Measurements from ENCODE around the gene PPP6R3.

Gene PPP6R3, protein sequence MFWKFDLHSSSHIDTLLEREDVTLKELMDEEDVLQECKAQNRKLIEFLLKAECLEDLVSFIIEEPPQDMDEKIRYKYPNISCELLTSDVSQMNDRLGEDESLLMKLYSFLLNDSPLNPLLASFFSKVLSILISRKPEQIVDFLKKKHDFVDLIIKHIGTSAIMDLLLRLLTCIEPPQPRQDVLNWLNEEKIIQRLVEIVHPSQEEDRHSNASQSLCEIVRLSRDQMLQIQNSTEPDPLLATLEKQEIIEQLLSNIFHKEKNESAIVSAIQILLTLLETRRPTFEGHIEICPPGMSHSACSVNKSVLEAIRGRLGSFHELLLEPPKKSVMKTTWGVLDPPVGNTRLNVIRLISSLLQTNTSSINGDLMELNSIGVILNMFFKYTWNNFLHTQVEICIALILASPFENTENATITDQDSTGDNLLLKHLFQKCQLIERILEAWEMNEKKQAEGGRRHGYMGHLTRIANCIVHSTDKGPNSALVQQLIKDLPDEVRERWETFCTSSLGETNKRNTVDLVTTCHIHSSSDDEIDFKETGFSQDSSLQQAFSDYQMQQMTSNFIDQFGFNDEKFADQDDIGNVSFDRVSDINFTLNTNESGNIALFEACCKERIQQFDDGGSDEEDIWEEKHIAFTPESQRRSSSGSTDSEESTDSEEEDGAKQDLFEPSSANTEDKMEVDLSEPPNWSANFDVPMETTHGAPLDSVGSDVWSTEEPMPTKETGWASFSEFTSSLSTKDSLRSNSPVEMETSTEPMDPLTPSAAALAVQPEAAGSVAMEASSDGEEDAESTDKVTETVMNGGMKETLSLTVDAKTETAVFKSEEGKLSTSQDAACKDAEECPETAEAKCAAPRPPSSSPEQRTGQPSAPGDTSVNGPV

DNA sequence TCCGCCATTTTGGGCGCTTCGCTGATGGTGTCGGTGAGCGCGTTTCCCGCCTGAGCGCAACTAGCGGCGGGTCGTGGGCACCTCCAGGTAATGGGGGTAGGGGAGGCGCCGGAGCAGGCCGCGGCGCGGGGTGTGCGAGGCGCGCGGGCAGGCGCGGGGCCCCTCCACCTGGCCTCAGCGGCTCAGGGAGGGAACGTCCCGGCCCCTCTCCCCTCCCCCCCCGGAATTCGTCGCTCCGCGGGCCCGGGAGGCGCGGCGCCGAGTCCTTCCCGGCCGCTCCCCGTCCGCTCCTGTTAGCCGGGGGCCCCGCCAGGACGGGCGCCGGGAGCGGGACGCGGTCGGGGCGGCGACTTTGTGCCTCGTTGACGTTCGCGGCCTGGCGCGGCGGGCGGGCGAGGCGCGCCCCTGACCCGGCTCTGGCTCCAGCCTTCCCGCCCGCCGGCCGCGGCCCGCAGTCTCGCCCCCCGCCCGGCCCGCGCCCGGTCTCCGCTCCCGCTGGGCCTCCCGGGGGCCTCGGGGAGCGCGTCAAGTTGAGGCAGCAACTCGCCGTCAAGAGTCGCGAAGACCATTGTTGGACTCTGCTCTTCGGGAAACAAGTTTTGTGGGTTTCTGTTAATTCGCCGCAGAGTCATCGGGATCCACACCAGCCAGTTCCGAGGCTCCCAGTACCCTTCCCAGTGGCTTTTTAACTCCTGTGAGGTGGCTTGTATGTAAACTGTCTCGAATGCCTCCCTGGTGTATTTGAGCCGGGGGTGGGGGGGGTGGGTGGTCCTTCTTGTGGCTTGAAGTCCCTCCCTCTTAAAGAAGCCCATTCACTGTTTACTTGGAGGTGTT, at the start of gene PPP6R3:
Gene PPP6R3 (plus strand): TSS at position 12 of the 834 bp plus-strand sequence. CDS start 76,913 bp downstream, outside the sequence.
- ATAC-seq (peak; percentile 55), DNase-seq (ENCODE audit: low spot score in 2 of 2) (peak in 1 of 2 donors; percentile 64)
- H3K9me3 Mint-ChIP-seq: no peaks in the 10 kb centered on the region
- H3K36me3 Mint-ChIP-seq: peaks cover 47% of the 10 kb centered on the region
- peak within 1 kb of the TSS; percentile 94 for H3K27ac Mint-ChIP-seq
- H3K4me3 Mint-ChIP-seq: peak within 1 kb of the TSS; percentile 63
- H3K4me1 Mint-ChIP-seq: peaks cover 35% of the 10 kb centered on the region

DNA sequence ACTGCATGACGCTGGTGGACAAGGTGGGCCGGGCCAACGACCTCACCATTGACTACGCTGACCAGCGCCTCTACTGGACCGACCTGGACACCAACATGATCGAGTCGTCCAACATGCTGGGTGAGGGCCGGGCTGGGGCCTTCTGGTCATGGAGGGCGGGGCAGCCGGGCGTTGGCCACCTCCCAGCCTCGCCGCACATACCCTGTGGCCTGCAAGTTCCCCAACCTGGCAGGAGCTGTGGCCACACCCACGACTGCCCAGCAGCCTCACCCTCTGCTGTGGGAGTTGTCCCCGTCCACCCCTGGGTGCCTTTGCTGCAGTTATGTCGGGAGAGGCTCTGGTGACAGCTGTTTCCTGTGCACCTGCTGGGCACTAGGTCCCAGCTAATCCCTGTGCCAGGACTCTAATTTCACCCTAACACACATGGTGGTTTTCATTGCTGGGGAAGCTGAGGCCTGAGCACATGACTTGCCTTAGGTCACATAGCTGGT, 49.0 kb upstream of the PPP6R3 start:
- Mint-ChIP-seq H3K36me3 (no peaks in the 10 kb centered on the region), H3K4me3 (no peak overlapping the region), H3K9me3 (no peaks in the 10 kb centered on the region), H3K27ac (no peak overlapping the region), H3K4me1 (peaks cover 21% of the 10 kb centered on the region)
- no peak for DNase-seq (ENCODE audit: low spot score in 2 of 2)
- ATAC-seq: no peak

DNA sequence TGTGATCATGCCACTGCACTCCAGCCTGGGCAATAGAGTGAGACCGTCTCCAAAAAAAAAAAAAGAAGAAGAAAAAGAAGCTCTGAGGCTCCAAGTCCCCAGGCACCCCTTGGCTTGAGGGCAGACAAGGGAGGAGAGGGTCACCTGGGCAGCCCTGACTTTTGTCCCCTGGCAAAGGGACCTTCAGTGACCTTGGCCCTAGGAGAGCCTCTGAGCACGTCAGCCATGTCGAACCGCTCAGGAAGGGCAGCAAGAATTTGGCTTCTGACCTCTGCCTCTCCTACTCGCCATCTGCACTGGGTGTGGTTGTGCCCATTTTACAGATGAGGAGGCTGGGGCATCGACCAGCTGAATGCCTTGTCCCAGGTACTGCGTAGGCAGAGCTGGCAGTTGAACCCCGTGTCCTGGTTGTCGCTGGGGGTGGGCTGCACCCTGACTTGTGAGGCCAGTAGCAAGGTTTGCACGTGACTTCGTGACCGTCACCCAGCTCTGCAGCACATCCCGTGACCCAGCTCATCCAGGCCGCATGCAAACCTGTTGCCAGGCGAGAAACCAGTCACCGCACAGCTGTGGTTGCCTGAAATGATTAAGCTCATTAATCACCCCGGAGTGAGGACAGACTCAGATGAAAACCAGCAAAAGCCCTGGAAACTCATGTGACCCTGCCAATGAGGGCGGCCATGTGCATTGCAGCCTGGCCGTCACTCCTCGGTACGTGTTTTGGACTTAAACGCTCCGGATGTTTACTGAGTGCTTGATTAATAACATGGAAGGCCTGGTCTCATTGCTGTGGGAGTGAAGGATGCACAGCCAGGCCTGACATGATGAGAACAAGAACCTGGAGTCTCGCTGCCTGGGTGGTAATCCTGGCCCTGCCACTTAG, 47.7 kb upstream of the PPP6R3 start:
- Mint-ChIP-seq H3K36me3 (no peaks in the 10 kb centered on the region), H3K4me3 (no peak overlapping the region), H3K4me1 (peaks cover 28% of the 10 kb centered on the region), H3K27ac (peak overlapping the region; percentile 24), H3K9me3 (no peaks in the 10 kb centered on the region)
- DNase-seq (ENCODE audit: low spot score in 2 of 2) (peak; percentile 28 to 83), ATAC-seq (peak; percentile 95)

DNA sequence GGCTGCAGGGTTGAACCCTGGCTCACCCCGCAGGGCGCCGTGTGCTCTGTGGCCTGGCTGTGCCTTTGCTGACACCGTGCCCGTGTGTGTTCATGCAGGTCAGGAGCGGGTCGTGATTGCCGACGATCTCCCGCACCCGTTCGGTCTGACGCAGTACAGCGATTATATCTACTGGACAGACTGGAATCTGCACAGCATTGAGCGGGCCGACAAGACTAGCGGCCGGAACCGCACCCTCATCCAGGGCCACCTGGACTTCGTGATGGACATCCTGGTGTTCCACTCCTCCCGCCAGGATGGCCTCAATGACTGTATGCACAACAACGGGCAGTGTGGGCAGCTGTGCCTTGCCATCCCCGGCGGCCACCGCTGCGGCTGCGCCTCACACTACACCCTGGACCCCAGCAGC, 47.0 kb upstream of the PPP6R3 start:
- Mint-ChIP-seq H3K9me3 (no peaks in the 10 kb centered on the region), H3K4me1 (peaks cover 31% of the 10 kb centered on the region), H3K36me3 (no peaks in the 10 kb centered on the region), H3K4me3 (no peak overlapping the region), H3K27ac (no peak overlapping the region)
- no peak for ATAC-seq
- no peak for DNase-seq (ENCODE audit: low spot score in 2 of 2)

DNA sequence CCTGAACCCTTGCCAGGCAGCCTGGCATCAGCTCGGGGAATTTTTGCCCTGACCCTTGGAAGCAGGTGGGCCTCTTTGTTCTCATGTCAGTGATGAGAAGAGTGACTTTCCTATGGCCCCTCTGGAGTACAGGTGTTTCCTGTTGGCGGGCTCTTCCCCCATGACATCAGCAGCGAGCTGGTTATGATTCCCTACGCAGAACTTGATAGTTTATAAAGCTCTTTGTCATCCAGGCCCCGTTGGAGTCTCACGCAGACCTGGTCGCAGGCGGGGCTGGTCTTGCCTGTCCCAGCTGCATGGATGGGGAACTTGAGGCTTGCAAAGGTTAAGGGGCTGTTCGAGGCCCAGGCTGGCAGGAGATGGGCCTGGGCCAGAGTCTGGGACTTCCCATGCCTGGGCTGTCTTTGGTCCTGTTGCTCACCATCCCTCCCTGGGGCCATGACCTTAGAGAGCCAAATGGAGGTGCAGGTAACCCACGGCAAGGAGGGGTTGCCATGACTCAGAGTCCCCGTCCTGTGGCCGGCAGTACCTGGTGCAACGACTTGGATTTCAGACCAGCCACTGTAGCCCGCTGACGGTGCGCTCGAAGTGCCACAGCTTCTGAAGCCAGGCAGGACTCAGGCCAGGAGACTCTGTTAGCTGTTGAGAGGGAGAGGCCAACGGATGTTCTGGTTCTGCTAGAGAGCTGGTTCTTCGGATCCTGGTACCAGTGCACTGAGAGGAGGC, 45.9 kb upstream of the PPP6R3 start:
- DNase-seq (ENCODE audit: low spot score in 2 of 2) (no peak), ATAC-seq (no peak)
- no peaks in the 10 kb centered on the region for H3K36me3 Mint-ChIP-seq

DNA sequence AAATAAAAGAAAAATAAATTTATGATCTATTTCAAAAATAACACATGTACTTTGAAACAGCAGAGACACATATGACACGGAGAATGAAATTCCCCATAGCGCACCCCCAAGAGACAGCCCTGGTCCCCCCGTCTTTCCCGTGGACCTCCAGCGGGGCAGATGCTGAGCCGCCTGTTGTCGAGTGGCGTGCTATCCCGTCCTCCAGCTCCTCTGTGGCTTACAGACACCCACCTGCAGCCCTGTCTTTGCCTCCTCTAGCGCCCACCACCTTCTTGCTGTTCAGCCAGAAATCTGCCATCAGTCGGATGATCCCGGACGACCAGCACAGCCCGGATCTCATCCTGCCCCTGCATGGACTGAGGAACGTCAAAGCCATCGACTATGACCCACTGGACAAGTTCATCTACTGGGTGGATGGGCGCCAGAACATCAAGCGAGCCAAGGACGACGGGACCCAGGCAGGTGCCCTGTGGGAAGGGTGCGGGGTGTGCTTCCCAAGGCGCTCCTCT, 44.4 kb upstream of the PPP6R3 start:
- H3K9me3 Mint-ChIP-seq: no peaks in the 10 kb centered on the region
- no peak overlapping the region for H3K4me3 Mint-ChIP-seq
- ATAC-seq (no peak), DNase-seq (ENCODE audit: low spot score in 2 of 2) (no peak)
- H3K27ac Mint-ChIP-seq: no peak overlapping the region
- H3K36me3 Mint-ChIP-seq: no peaks in the 10 kb centered on the region
- peaks cover 34% of the 10 kb centered on the region for H3K4me1 Mint-ChIP-seq

More for the DNA sequence above, 45.9 kb upstream of the PPP6R3 start:
- H3K27ac Mint-ChIP-seq: no peak overlapping the region
- peaks cover 34% of the 10 kb centered on the region for H3K4me1 Mint-ChIP-seq
- H3K9me3 Mint-ChIP-seq: no peaks in the 10 kb centered on the region
- no peak overlapping the region for H3K4me3 Mint-ChIP-seq

DNA sequence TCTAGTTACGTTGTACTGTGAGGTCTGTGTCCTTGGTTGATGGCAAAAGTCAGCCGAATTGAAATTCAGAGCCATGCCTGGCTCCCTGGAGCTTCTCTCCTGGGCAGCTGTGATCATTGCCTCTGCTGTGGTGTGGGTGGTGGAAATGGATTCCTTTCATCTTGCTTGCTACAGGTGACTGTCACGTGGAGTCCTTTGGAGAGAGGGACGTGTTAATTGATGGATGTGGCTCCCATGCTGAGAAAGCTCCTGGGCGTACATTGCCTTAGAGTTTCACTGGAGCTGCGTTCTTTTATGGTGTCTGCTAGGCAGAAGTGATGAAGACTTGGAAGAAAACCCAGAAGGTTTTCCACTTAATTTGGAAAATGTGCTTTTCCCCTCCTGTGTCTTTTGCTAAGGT, 41.9 kb upstream of the PPP6R3 start:
- H3K4me3 Mint-ChIP-seq: no peak overlapping the region
- H3K4me1 Mint-ChIP-seq: peaks cover 17% of the 10 kb centered on the region
- H3K9me3 Mint-ChIP-seq: no peaks in the 10 kb centered on the region
- ATAC-seq (no peak), DNase-seq (ENCODE audit: low spot score in 2 of 2) (no peak)
- H3K27ac Mint-ChIP-seq: no peak overlapping the region
- no peaks in the 10 kb centered on the region for H3K36me3 Mint-ChIP-seq

DNA sequence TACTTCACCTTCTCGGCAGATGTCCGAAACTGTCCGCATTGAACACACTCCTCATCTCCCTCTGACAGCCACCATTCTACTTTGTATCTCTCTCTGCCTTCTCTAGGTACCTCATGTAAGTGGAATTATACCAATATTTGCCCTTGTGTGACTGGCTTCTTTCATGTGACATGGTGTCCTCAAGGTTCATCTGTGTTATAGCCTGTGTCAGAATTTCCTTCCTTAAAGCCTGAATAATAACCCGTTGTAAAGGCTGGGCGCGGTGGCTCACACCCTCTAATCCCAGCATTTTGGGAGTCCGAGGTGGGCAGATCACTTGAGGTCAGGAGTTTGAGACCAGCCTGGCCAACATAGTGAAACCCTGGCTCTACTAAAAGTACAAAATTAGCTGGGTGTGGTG, 40.4 kb upstream of the PPP6R3 start:
- Mint-ChIP-seq H3K4me1 (peaks cover 12% of the 10 kb centered on the region), H3K36me3 (no peaks in the 10 kb centered on the region), H3K27ac (no peak overlapping the region), H3K9me3 (no peaks in the 10 kb centered on the region), H3K4me3 (no peak overlapping the region)
- DNase-seq (ENCODE audit: low spot score in 2 of 2): no peak
- no peak for ATAC-seq

DNA sequence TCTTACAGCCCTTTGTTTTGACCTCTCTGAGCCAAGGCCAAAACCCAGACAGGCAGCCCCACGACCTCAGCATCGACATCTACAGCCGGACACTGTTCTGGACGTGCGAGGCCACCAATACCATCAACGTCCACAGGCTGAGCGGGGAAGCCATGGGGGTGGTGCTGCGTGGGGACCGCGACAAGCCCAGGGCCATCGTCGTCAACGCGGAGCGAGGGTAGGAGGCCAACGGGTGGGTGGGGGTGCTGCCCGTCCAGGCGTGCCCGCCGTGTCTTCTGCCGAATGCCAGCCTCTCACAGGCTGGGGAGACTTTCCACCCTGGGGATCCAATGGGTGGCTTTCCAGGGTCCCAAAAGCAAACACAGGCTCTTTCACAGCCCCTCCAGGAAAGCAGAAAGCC, 37.1 kb upstream of the PPP6R3 start:
- peaks cover 4% of the 10 kb centered on the region for H3K4me1 Mint-ChIP-seq
- no peak overlapping the region for H3K27ac Mint-ChIP-seq
- DNase-seq (ENCODE audit: low spot score in 2 of 2) (no peak), ATAC-seq (no peak)
- peaks cover 1% of the 10 kb centered on the region for H3K9me3 Mint-ChIP-seq
- H3K36me3 Mint-ChIP-seq: no peaks in the 10 kb centered on the region
- no peak overlapping the region for H3K4me3 Mint-ChIP-seq

DNA sequence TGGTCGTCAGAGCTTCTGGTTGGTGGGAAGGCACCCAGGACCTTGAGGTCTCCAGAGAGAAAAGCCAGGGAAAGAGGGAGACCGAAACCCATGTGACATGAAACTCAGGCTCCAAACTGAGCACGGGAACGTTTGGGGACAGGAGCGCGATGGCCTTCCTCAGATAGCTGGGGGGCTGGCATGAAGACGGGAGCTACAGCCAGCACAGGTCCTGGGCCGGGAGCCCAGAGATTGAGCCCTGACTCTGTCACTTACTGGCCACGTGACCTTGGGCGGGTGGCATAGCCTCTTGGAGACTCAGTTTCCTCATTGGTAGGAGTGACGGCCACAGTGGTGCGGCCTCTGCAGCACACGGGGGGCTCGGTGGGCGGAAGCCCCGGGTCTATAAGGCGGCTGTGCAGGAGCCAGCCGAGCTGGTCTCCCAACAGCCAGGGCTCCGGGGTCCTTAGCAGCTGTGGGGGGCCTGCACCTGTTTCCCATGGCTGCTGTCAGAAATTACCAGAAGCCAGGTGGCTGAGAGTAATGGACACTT, 36.4 kb upstream of the PPP6R3 start:
- H3K9me3 Mint-ChIP-seq: peaks cover 3% of the 10 kb centered on the region
- no peaks in the 10 kb centered on the region for H3K36me3 Mint-ChIP-seq
- no peak overlapping the region for H3K27ac Mint-ChIP-seq
- DNase-seq (ENCODE audit: low spot score in 2 of 2): no peak
- no peak for ATAC-seq
- H3K4me1 Mint-ChIP-seq: no peaks in the 10 kb centered on the region
- no peak overlapping the region for H3K4me3 Mint-ChIP-seq

DNA sequence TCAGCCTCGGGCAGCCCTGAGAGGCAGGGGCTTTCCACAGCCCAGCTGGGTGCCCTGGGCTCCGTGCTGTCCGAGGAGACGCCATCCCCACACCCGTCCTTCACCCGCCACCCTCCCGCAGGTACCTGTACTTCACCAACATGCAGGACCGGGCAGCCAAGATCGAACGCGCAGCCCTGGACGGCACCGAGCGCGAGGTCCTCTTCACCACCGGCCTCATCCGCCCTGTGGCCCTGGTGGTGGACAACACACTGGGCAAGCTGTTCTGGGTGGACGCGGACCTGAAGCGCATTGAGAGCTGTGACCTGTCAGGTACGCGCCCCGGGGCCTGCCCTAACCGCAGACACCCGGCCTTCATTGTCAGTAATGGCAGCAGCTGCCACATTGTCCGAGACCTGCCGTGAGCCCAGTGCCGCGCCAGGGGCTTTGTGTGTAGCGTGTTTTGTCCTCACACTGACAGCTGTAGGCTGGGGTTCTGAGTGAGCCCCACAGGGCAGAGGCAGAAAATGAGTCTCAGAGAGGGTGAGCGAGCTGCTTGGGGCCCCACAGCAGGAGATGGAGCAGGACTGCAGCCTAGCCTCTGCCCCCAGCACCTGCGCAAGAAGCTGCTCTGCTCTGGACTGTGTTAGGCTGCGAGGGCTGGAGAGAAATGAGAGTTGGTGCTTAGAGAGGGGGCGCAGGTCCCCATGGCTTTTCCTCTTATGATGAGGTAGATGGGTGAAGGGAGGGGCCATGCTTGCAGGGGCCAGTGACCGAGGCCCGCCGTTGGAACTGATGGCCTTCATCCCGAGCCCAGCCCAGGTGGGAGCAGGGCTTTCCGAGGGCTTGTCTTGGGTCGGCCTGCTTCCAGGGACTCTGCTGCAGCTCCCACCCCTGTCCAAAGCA, 35.3 kb upstream of the PPP6R3 start:
- no peak overlapping the region for H3K4me3 Mint-ChIP-seq
- peaks cover 9% of the 10 kb centered on the region for H3K9me3 Mint-ChIP-seq
- H3K36me3 Mint-ChIP-seq: no peaks in the 10 kb centered on the region
- no peak overlapping the region for H3K27ac Mint-ChIP-seq
- peak; percentile 17 for ATAC-seq
- no peaks in the 10 kb centered on the region for H3K4me1 Mint-ChIP-seq
- DNase-seq (ENCODE audit: low spot score in 2 of 2): no peak

DNA sequence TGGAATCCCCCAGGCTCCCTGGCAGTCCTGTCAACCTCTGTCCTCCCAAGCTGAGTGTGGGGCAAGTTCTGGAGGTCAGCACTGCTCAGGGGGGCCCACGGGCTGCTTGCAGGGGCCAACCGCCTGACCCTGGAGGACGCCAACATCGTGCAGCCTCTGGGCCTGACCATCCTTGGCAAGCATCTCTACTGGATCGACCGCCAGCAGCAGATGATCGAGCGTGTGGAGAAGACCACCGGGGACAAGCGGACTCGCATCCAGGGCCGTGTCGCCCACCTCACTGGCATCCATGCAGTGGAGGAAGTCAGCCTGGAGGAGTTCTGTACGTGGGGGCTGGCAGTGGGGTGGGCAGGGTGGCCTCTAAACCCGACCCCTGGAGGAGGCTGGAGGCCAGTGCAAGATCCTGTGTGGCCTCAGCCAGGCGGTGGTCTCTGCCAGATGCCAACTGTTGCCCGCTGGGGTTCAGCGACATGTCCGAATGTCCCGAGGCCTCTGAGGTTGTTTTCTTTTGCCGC, 34.6 kb upstream of the PPP6R3 start:
- H3K4me1 Mint-ChIP-seq: no peaks in the 10 kb centered on the region
- DNase-seq (ENCODE audit: low spot score in 2 of 2) (no peak), ATAC-seq (peak; percentile 9)
- H3K4me3 Mint-ChIP-seq: no peak overlapping the region
- H3K27ac Mint-ChIP-seq: no peak overlapping the region
- peaks cover 9% of the 10 kb centered on the region for H3K9me3 Mint-ChIP-seq
- H3K36me3 Mint-ChIP-seq: no peaks in the 10 kb centered on the region

All from stimulated activated effector memory CD8-positive, alpha-beta T cell treated with anti-CD3 and anti-CD28 coated beads, Interleukin-12 subunit alpha, Interleukin-12 subunit beta, amount 100 ng/mL, for 72 hours (primary cell).